HEK293 (cell line): Measurements from ENCODE around the gene CCDC179.

Experiments used
- CTCF ChIA-PET: fragments of 350-600 bp; formaldehyde crosslinking; extraction: SDS; loops from one replicate; lab custom pipeline; 2021; ENCODE audit warnings: antibody characterized with exemption; lab: Yijun Ruan, JAX
- POLR2A ChIA-PET: fragments of 300-600 bp; formaldehyde crosslinking; extraction: SDS; loops from one replicate; lab custom pipeline; 2020; ENCODE audit warnings: antibody characterized with exemption, inconsistent platforms; lab: Yijun Ruan, JAX
- H3K27ac ChIP-seq: fragments of 200-500 bp; sonication (Bioruptor generic); 2 replicates; pipeline ENCODE4 v1.5.1; 2014; ENCODE audit warnings: low read depth, low read length, control low read depth, inconsistent platforms; ENCODE audit errors: extremely low read depth
- H3K36me3 ChIP-seq, 2 experiments: fragments of 200-500 bp in 1 of 2; sonication (Bioruptor generic) in 1 of 2; 1 replicate in 1 of 2; 2 replicates in 1 of 2; pipeline ENCODE4 v1.5.1; 2014 to 2017; ENCODE audit warnings: inconsistent platforms in 2 of 2, low read length in 2 of 2; ENCODE audit not compliant: control insufficient read depth in 2 of 2, insufficient read depth in 1 of 2
- H3K4me1 ChIP-seq: fragments of 200-500 bp; sonication (Bioruptor generic); 2 replicates; pipeline ENCODE4 v1.5.1; 2014; ENCODE audit warnings: mild to moderate bottlenecking, low read length, inconsistent platforms; ENCODE audit not compliant: control insufficient read depth, insufficient read depth
- H3K4me3 ChIP-seq: 2 replicates; pipeline ENCODE4 v1.5.1; 2011; ENCODE audit warnings: low read depth, mild to moderate bottlenecking, control low read depth, low read length, moderate library complexity
- H3K9me3 ChIP-seq: fragments of 200-500 bp; sonication (Bioruptor generic); 2 replicates; pipeline ENCODE4 v1.5.1; 2014; ENCODE audit warnings: low read depth, low read length, inconsistent platforms; ENCODE audit not compliant: control insufficient read depth, insufficient read depth
- BCL11B ChIP-seq: fragments of 450-650 bp; formaldehyde crosslinking; IDR thresholded peaks from 2 replicates; pipeline ENCODE4 v1.5.1; 2016; ENCODE audit warnings: low read depth, missing biosample characterization, missing genetic modification characterization
- IKZF3 ChIP-seq: fragments of 450-650 bp; IDR thresholded peaks from 2 replicates; pipeline ENCODE4 v1.5.0; 2018; ENCODE audit warnings: missing biosample characterization, mild to moderate bottlenecking, missing genetic modification characterization, moderate library complexity
- PRDM1 ChIP-seq: fragments of 450-650 bp; formaldehyde crosslinking; IDR thresholded peaks from 2 replicates; pipeline ENCODE4; 2016; ENCODE audit warnings: missing biosample characterization, missing genetic modification characterization
- TRIM28 ChIP-seq: IDR thresholded peaks from 2 replicates; pipeline ENCODE4 v1.6.1; 2011; ENCODE audit warnings: low read length, control low read depth, borderline replicate concordance
- ZNF10 ChIP-seq: fragments of 450-650 bp; formaldehyde crosslinking; IDR thresholded peaks from 2 replicates; pipeline ENCODE4 v1.5.1; 2017; ENCODE audit warnings: missing biosample characterization, missing genetic modification characterization
- ZNF184 ChIP-seq: fragments of 450-650 bp; IDR thresholded peaks from 2 replicates; pipeline ENCODE4 v1.5.1; 2018; ENCODE audit warnings: missing biosample characterization, mild to moderate bottlenecking, missing genetic modification characterization
- ZNF214 ChIP-seq: fragments of 450-650 bp; formaldehyde crosslinking; IDR thresholded peaks from 2 replicates; pipeline ENCODE4 v1.5.1; 2017; ENCODE audit warnings: missing biosample characterization, mild to moderate bottlenecking, missing genetic modification characterization, borderline replicate concordance
- ZNF292 ChIP-seq: fragments of 450-650 bp; formaldehyde crosslinking; IDR thresholded peaks from 2 replicates; pipeline ENCODE4 v1.5.1; 2016; ENCODE audit warnings: low read depth, missing biosample characterization, missing genetic modification characterization, borderline replicate concordance
- ZNF354C ChIP-seq: fragments of 450-650 bp; formaldehyde crosslinking; IDR thresholded peaks from 2 replicates; pipeline ENCODE4 v1.5.1; 2016; ENCODE audit warnings: missing biosample characterization, missing genetic modification characterization, low read depth, borderline replicate concordance
- ZNF404 ChIP-seq: fragments of 450-650 bp; formaldehyde crosslinking; IDR thresholded peaks from 2 replicates; pipeline ENCODE4 v1.5.1; 2017; ENCODE audit warnings: missing biosample characterization, missing genetic modification characterization
- ZNF426 ChIP-seq: fragments of 450-650 bp; formaldehyde crosslinking; IDR thresholded peaks from 2 replicates; pipeline ENCODE4 v1.5.1; 2017; ENCODE audit warnings: missing biosample characterization, missing genetic modification characterization, mild to moderate bottlenecking, inconsistent platforms, moderate library complexity
- ZNF521 ChIP-seq: fragments of 450-650 bp; formaldehyde crosslinking; IDR thresholded peaks from 2 replicates; pipeline ENCODE4 v1.5.1; 2017; ENCODE audit warnings: missing biosample characterization, mild to moderate bottlenecking, missing genetic modification characterization
- ZNF529 ChIP-seq: fragments of 450-650 bp; formaldehyde crosslinking; IDR thresholded peaks from 2 replicates; pipeline ENCODE4 v1.5.1; 2017; ENCODE audit warnings: missing genetic modification characterization, missing biosample characterization; ENCODE audit not compliant: insufficient replicate concordance
- ZNF645 ChIP-seq: fragments of 450-650 bp; formaldehyde crosslinking; IDR thresholded peaks from 2 replicates; pipeline ENCODE4; 2016; ENCODE audit warnings: missing biosample characterization, missing genetic modification characterization
- ZNF654 ChIP-seq: fragments of 450-650 bp; formaldehyde crosslinking; IDR thresholded peaks from 2 replicates; pipeline ENCODE4 v1.5.1; 2016; ENCODE audit warnings: low read depth, missing biosample characterization, missing genetic modification characterization
- ZNF664 ChIP-seq: fragments of 450-650 bp; formaldehyde crosslinking; IDR thresholded peaks from 2 replicates; pipeline ENCODE4 v1.5.1; 2016; ENCODE audit warnings: missing biosample characterization, missing genetic modification characterization
- ZNF704 ChIP-seq: fragments of 450-650 bp; formaldehyde crosslinking; IDR thresholded peaks from 2 replicates; pipeline ENCODE4 v1.5.1; 2016; ENCODE audit warnings: missing biosample characterization, missing genetic modification characterization
- ZNF707 ChIP-seq: fragments of 450-650 bp; formaldehyde crosslinking; IDR thresholded peaks from 2 replicates; pipeline ENCODE4 v1.5.1; 2016; ENCODE audit warnings: missing biosample characterization, missing genetic modification characterization
- ZNF776 ChIP-seq: fragments of 450-650 bp; formaldehyde crosslinking; IDR thresholded peaks from 2 replicates; pipeline ENCODE4 v1.5.0; 2017; ENCODE audit warnings: missing biosample characterization, missing genetic modification characterization, borderline replicate concordance
- ZNF837 ChIP-seq: fragments of 450-650 bp; formaldehyde crosslinking; IDR thresholded peaks from 2 replicates; pipeline ENCODE4 v1.5.1; 2016; ENCODE audit warnings: missing biosample characterization, missing genetic modification characterization
- ZSCAN18 ChIP-seq: fragments of 450-650 bp; formaldehyde crosslinking; IDR thresholded peaks from 2 replicates; pipeline ENCODE4 v1.5.1; 2016; ENCODE audit warnings: missing biosample characterization, missing genetic modification characterization
- TF ChIP-seq, protein P1 (sequence below): fragments of 450-650 bp; formaldehyde crosslinking; IDR thresholded peaks from 2 replicates; pipeline ENCODE4 v1.5.1; 2016; ENCODE audit warnings: missing biosample characterization, missing genetic modification characterization, low read depth
- TF ChIP-seq, protein P2 (sequence below): sonication (generic); formaldehyde crosslinking; IDR thresholded peaks from 2 replicates; pipeline ENCODE4 v1.8.1; 2022; ENCODE audit warnings: mild to moderate bottlenecking, moderate library complexity, missing genetic modification reagents
- TF ChIP-seq, protein P3 (sequence below): fragments of 450-650 bp; IDR thresholded peaks from 2 replicates; pipeline ENCODE4 v1.5.1; 2018; ENCODE audit warnings: missing biosample characterization, mild to moderate bottlenecking, missing genetic modification characterization

The CCDC179 gene

GRCh38 chr11:22828373-22828772, 31.9 kb downstream of the CCDC179 start:
- POLR2A ChIA-PET: interaction anchor here (1.0 to 1.2 kb wide), 3 partner anchors 12 to 203 kb away, joined by 3 read pairs; no protein-coding TSS in a partner anchor
- Histone ChIP-seq H3K4me3 (peak overlapping the region; percentile 67), H3K4me1 (no peaks in the 10 kb centered on the region; the same call in 1 of the 2 replicates), H3K27ac (no peak overlapping the region), H3K9me3 (no peaks in the 10 kb centered on the region), H3K36me3 (peaks cover 0 to 21% of the 10 kb centered on the region in 2 experiments; a peak in 2 of 3 replicates)
- TF ChIP-seq ZNF837 (no peak), ZNF292 (tag by site-specific recombination) (no peak), ZNF654 (tag by site-specific recombination) (no peak), ZNF354C (no peak), ZNF707 (tag by site-specific recombination) (no peak), ZNF214 (tag by site-specific recombination) (no peak), ZNF645 (tag by site-specific recombination) (no peak), ZNF529 (no peak), PRDM1 (no peak), ZNF10 (tag by site-specific recombination) (no peak), IKZF3 (tag by site-specific recombination) (no peak), ZSCAN18 (tag by site-specific recombination) (no peak), ZNF404 (no peak), ZNF521 (tag by site-specific recombination) (no peak)
- TF ChIP-seq, protein P1, sequence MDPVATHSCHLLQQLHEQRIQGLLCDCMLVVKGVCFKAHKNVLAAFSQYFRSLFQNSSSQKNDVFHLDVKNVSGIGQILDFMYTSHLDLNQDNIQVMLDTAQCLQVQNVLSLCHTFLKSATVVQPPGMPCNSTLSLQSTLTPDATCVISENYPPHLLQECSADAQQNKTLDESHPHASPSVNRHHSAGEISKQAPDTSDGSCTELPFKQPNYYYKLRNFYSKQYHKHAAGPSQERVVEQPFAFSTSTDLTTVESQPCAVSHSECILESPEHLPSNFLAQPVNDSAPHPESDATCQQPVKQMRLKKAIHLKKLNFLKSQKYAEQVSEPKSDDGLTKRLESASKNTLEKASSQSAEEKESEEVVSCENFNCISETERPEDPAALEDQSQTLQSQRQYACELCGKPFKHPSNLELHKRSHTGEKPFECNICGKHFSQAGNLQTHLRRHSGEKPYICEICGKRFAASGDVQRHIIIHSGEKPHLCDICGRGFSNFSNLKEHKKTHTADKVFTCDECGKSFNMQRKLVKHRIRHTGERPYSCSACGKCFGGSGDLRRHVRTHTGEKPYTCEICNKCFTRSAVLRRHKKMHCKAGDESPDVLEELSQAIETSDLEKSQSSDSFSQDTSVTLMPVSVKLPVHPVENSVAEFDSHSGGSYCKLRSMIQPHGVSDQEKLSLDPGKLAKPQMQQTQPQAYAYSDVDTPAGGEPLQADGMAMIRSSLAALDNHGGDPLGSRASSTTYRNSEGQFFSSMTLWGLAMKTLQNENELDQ (tag by site-specific recombination): no peak
- TF ChIP-seq, protein P2, sequence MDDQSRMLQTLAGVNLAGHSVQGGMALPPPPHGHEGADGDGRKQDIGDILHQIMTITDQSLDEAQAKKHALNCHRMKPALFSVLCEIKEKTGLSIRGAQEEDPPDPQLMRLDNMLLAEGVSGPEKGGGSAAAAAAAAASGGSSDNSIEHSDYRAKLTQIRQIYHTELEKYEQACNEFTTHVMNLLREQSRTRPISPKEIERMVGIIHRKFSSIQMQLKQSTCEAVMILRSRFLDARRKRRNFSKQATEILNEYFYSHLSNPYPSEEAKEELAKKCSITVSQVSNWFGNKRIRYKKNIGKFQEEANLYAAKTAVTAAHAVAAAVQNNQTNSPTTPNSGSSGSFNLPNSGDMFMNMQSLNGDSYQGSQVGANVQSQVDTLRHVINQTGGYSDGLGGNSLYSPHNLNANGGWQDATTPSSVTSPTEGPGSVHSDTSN: no peak
- CTCF ChIA-PET: interaction anchor here (0.5 to 1.7 kb wide), 4 partner anchors 9 to 138 kb away, joined by 3 to 4 read pairs (median 3); no protein-coding TSS in a partner anchor

DNA sequence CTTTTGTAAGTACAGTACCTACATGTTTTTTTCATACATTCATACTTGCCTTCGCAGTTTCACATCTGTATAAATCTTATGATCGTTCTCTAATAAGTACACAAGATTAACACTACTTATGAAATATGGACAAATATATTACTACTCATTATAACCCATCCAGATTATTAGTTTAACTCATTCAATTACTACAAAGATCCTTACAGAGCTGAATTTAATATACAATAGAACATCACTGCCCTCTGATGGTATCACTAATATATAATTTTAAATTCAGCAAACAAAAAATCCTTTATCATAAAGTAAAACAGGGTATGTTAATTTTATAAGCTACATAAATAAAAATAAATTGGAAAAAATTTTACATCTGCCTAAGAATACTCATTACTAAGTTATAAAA, 38.1 kb downstream of the CCDC179 start:
- H3K4me3 ChIP-seq: no peak overlapping the region
- CTCF ChIA-PET: interaction anchor here (0.6 kb wide), 1 partner anchor 233 kb away, joined by 3 read pairs; no protein-coding TSS in a partner anchor
- H3K27ac ChIP-seq: no peak overlapping the region
- peaks cover 0 to 35% of the 10 kb centered on the region in 2 experiments; a peak in 2 of 3 replicates for H3K36me3 ChIP-seq
- H3K9me3 ChIP-seq: no peaks in the 10 kb centered on the region
- no peaks in the 10 kb centered on the region for H3K4me1 ChIP-seq
- POLR2A ChIA-PET: no interaction called here
- TF ChIP-seq, protein P3, sequence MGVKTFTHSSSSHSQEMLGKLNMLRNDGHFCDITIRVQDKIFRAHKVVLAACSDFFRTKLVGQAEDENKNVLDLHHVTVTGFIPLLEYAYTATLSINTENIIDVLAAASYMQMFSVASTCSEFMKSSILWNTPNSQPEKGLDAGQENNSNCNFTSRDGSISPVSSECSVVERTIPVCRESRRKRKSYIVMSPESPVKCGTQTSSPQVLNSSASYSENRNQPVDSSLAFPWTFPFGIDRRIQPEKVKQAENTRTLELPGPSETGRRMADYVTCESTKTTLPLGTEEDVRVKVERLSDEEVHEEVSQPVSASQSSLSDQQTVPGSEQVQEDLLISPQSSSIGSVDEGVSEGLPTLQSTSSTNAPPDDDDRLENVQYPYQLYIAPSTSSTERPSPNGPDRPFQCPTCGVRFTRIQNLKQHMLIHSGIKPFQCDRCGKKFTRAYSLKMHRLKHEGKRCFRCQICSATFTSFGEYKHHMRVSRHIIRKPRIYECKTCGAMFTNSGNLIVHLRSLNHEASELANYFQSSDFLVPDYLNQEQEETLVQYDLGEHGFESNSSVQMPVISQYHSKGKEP (tag by site-specific recombination): no peak
- no peak for TF ChIP-seq ZNF664 (tag by site-specific recombination)
- TF ChIP-seq ZNF776 (tag by site-specific recombination): no peak
- TF ChIP-seq ZNF426 (tag by site-specific recombination): no peak
- TF ChIP-seq ZNF704 (tag by site-specific recombination): no peak
- no peak for TF ChIP-seq ZNF184 (tag by site-specific recombination)
- TF ChIP-seq BCL11B (tag by site-specific recombination): no peak
- TF ChIP-seq TRIM28: no peak
